ENCODE results near the gene UQCRHL. TPM values are rescaled to one million over a fixed set of nuclear protein-coding genes. Genes with fewer than 3 reads are reported as not detected.

Gene UQCRHL
- total and polyA plus RNA-seq, 2 of the 8 experiments (the other 6 are each of a cell fraction or from before 2014, with no cell fraction given), result 3.7 to 3.9 TPM

DNA sequence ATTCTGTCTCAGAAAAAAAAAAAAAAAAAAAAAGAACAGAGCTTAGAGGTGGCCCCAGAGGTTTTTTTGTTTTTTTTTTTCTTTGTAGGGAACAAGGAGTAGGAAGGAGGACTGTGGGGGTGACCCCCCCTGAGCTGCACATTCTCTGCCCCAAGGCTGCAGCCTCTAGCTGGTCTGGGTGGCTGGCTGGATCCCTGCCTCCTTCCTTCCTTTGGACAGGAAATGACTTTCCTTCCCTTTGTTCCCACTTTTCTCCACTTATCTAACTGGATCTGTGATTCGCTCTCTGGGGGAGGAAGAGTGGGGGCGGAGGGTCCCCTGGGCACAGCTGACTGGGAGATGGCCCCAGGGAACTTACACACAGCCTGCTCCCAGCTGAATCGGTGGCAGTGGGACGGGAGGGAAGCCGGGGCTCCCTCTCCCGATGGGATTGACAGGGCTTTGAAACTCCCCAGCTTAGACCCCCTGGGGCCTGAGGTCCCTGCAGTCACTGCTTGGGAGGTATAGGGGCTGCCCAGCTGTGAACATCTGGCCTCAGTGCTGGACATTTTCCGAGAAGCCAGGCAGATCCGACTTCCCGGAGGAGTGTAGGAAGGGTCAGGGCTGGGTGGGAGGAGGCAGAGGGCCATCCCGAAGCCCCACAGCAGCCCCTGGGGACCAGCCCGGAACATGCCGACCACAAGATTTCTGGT, 46.8 kb downstream of the UQCRHL start:
- H3K4me3 ChIP-seq (ENCODE audit: extremely low read depth in 1 of 4, insufficient read depth in 2 of 4, low read depth in 3 of 4, low read length in 4 of 4), result peak overlapping the region in 2 of 4 experiments; percentile 1 to 31; a peak in 3 of 8 replicates
- peak overlapping the region; percentile 46 to 80 for H3K4me2 ChIP-seq (ENCODE audit: insufficient read depth in 1 of 2, low read depth in 2 of 2, low read length in 2 of 2)
- H3K23me2 ChIP-seq (ENCODE audit: low read depth, low read length), result peaks cover 9% of the 10 kb centered on the region; the same call in 1 of the 2 replicates
- no peak overlapping the region for H2BK120ac ChIP-seq (replicated peaks; ENCODE audit: low read depth, low read length)
- no peaks in the 10 kb centered on the region for H3K9me3 ChIP-seq (ENCODE audit: insufficient read depth in 2 of 2, low read depth in 1 of 2, low read length in 1 of 2)
- no peak overlapping the region for H2BK15ac ChIP-seq (ENCODE audit: low read length)
- ChIA-PET POLR2A (ENCODE audit: partially characterized antibody) (interaction anchor here (0.7 to 2.8 kb wide), 14 partner anchors 11 to 216 kb away, joined by 3 to 17 read pairs (median 4); partner anchors contain the start of genes SPEN and ZBTB17), CTCF (ENCODE audit: partially characterized antibody) (interaction anchor here (0.8 to 2.2 kb wide), 8 partner anchors 10 to 116 kb away, joined by 3 to 11 read pairs (median 3); partner anchors contain the start of gene TMEM82)
- H3K14ac ChIP-seq (ENCODE audit: insufficient read length), result no peak overlapping the region
- H4K20me1 ChIP-seq (replicated peaks in 1 of 2; ENCODE audit: control insufficient read depth in 1 of 2, insufficient read depth in 2 of 2, low read length in 2 of 2), result peaks cover 8 to 19% of the 10 kb centered on the region in 2 experiments
- H3K23ac ChIP-seq (ENCODE audit: insufficient read length), result no peak overlapping the region
- H3K4me1 ChIP-seq (replicated peaks in 1 of 4; ENCODE audit: control insufficient read depth in 3 of 4, insufficient read depth in 4 of 4, low read length in 3 of 4), result peaks cover 9 to 31% (median 27%) of the 10 kb centered on the region in 4 experiments
- no peak overlapping the region for H2AFZ ChIP-seq (ENCODE audit: low read length)
- no peak overlapping the region for H2BK20ac ChIP-seq (ENCODE audit: low read length)
- H3K27me3 ChIP-seq (replicated peaks in 1 of 4; ENCODE audit: control insufficient read depth in 3 of 4, extremely low read depth in 1 of 4, insufficient read depth in 3 of 4, low read length in 3 of 4), result no peaks in the 10 kb centered on the region
- DNase-seq (ENCODE audit: low read depth in 1 of 2, low spot score in 2 of 2) (no peak), FAIRE-seq (no peak)
- H3K79me1 ChIP-seq (ENCODE audit: low read depth, low read length), result peaks cover 18% of the 10 kb centered on the region
- peaks cover 4 to 17% (median 8%) of the 10 kb centered on the region in 4 experiments; a peak in 6 of 8 replicates for H3K36me3 ChIP-seq (ENCODE audit: control insufficient read depth in 2 of 4, insufficient read depth in 4 of 4, low read length in 3 of 4)
- H4K5ac ChIP-seq (ENCODE audit: insufficient read length, low read depth, low read length), result no peak overlapping the region
- peaks cover 0 to 49% of the 10 kb centered on the region in 2 experiments; a peak in 2 of 4 replicates for H3K79me2 ChIP-seq (ENCODE audit: control insufficient read depth in 1 of 2, insufficient read depth in 2 of 2, low read length in 2 of 2)
- peak overlapping the region; percentile 33 for H4K91ac ChIP-seq (replicated peaks; ENCODE audit: insufficient read length, low read length)
- no peak overlapping the region for H4K8ac ChIP-seq (ENCODE audit: extremely low read depth, insufficient read depth, low read length)
- H3K56ac ChIP-seq (replicated peaks; ENCODE audit: insufficient read length, low read depth, low read length), result no peak overlapping the region
- peak overlapping the region; percentile 51; the same call in 1 of the 2 replicates for H2BK12ac ChIP-seq (ENCODE audit: low read depth, low read length)
- no peak overlapping the region; a peak in 1 of 7 replicates for H3K9ac ChIP-seq (replicated peaks in 1 of 4; ENCODE audit: extremely low read depth in 1 of 4, low read depth in 3 of 4, low read length in 3 of 4)
- WGBS, 2 experiments (ENCODE audit: extremely low coverage in 1 of 2, insufficient coverage in 1 of 2, insufficient read length in 1 of 2, insufficient replicate concordance in 2 of 2, low coverage in 1 of 2, low lambda C conversion rate in 2 of 2, missing lambda C conversion rate in 1 of 2), result 80% methylated on average over 9 of the region's 12 CpGs; no CpG with 5 or more reads in 1 of the 2 experiments
- H2BK5ac ChIP-seq (ENCODE audit: low read depth, low read length), result peak overlapping the region; percentile 81
- H2AK5ac ChIP-seq (ENCODE audit: low read depth, low read length), result no peak overlapping the region
- peak overlapping the region; percentile 32 for H3K4ac ChIP-seq (replicated peaks; ENCODE audit: insufficient read length, low read depth, low read length)
- peak overlapping the region; percentile 57 for H3K18ac ChIP-seq (ENCODE audit: extremely low read depth, low read length)
- H3K27ac ChIP-seq (ENCODE audit: low read depth, low read length), result no peak overlapping the region
- TF ChIP-seq POLR2AphosphoS5 (IDR thresholded peaks at IDR 0.05; ENCODE audit: low read depth, low read length), result peak; percentile 19; the same call in 1 of the 2 replicates
- peak; percentile 11 to 26; a peak in 1 of 4 replicates for TF ChIP-seq RAD21 (IDR thresholded peaks at IDR 0.05 in 1 of 2, conservative IDR thresholded peaks at IDR 0.05 in 1 of 2; ENCODE audit: low read depth in 2 of 2, low read length in 2 of 2)
- TF ChIP-seq BACH1 (IDR thresholded peaks at IDR 0.05; ENCODE audit: low read length), result no peak

All from H1 (cell line).